BE2C (cell line): ENCODE data around the gene SIGLEC6.

ENCODE experiments used
- DNase-seq: peaks from one replicate; pipeline ENCODE4 v3.0.0-alpha.2; 2020
- H3K27me3 ChIP-seq: fragments of 250-450 bp; sonication (Bioruptor Pico); 2 replicates; pipeline ENCODE4 v1.5.1; 2020; ENCODE audit warnings: mild to moderate bottlenecking
- H3K36me3 ChIP-seq: fragments of 250-450 bp; sonication (Bioruptor Pico); 2 replicates; pipeline ENCODE4 v1.5.1; 2020; ENCODE audit warnings: mild to moderate bottlenecking
- H3K4me1 ChIP-seq: fragments of 250-450 bp; sonication (Bioruptor Pico); 2 replicates; pipeline ENCODE4 v1.5.1; 2020
- H3K4me3 ChIP-seq: 2 replicates; pipeline ENCODE4 v1.5.1; 2011; ENCODE audit warnings: low read depth, low read length
- H3K9me3 ChIP-seq: fragments of 250-450 bp; sonication (Bioruptor Pico); 2 replicates; pipeline ENCODE4 v1.5.1; 2020
- CTCF ChIP-seq: IDR thresholded peaks from 2 replicates; pipeline ENCODE4 v1.5.1; 2012; ENCODE audit warnings: mild to moderate bottlenecking, low read depth, low read length

The SIGLEC6 gene

GRCh38 chr19:51470966-51471365 lies 60.5 kb downstream of the SIGLEC6 start:
- Histone ChIP-seq H3K9me3 (no peaks in the 10 kb centered on the region), H3K4me1 (no peaks in the 10 kb centered on the region), H3K27me3 (peaks cover 9% of the 10 kb centered on the region), H3K36me3 (no peaks in the 10 kb centered on the region), H3K4me3 (no peak overlapping the region)
- DNase-seq = no peak
- no peak for TF ChIP-seq CTCF

GRCh38 chr19:51469629-51470028 lies 61.8 kb downstream of the SIGLEC6 start:
- Histone ChIP-seq H3K9me3 (no peaks in the 10 kb centered on the region), H3K4me3 (no peak overlapping the region), H3K36me3 (no peaks in the 10 kb centered on the region), H3K27me3 (peaks cover 17% of the 10 kb centered on the region), H3K4me1 (no peaks in the 10 kb centered on the region)
- no peak for TF ChIP-seq CTCF
- DNase-seq = no peak

- Histone ChIP-seq H3K9me3 (no peaks in the 10 kb centered on the region), H3K4me3 (no peak overlapping the region), H3K4me1 (no peaks in the 10 kb centered on the region), H3K36me3 (no peaks in the 10 kb centered on the region), H3K27me3 (peaks cover 17% of the 10 kb centered on the region)
- DNase-seq = no peak
- TF ChIP-seq CTCF = no peak
These were observed 62.3 kb downstream of the SIGLEC6 start for GRCh38 chr19:51469162-51469561.

DNA sequence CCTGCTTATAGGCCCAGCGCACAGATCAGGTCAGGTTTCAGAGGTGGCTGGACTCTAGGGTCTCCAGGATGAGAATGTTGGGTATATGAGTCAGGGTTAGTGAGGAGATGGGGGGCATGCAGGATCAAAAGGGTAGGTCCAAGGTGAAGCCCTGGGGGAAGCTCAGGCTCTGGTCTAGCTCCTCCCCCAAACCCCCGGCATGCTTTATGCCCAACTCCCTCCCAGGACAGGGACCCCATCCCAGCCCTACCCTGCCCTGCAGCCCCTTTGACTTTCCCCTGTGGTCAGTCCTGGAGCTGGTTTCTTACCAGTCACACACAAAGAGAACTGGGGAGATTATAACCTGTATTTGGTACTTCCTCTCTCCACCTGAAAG lies 62.9 kb downstream of the SIGLEC6 start:
- H3K36me3 ChIP-seq = no peaks in the 10 kb centered on the region
- peaks cover 17% of the 10 kb centered on the region for H3K27me3 ChIP-seq
- no peak for TF ChIP-seq CTCF
- no peak overlapping the region for H3K4me3 ChIP-seq
- no peaks in the 10 kb centered on the region for H3K4me1 ChIP-seq
- H3K9me3 ChIP-seq = no peaks in the 10 kb centered on the region
- DNase-seq = no peak

- DNase-seq = no peak
- no peak for TF ChIP-seq CTCF
- H3K9me3 ChIP-seq = no peaks in the 10 kb centered on the region
- H3K4me1 ChIP-seq = no peaks in the 10 kb centered on the region
- no peaks in the 10 kb centered on the region for H3K36me3 ChIP-seq
- H3K27me3 ChIP-seq = peaks cover 17% of the 10 kb centered on the region
- no peak overlapping the region for H3K4me3 ChIP-seq
These were observed 63.5 kb downstream of the SIGLEC6 start for GRCh38 chr19:51467864-51468544.
